ENCODE measurements around the gene SLC2A3.
"Not testable (repeated sequence)": the region's sequence is repeated elsewhere in the genome, so short reads cannot be mapped to it uniquely, and the experiment has no call there.

Gene SLC2A3

GRCh38 chr12:7905071-7905470 lies 30.9 kb downstream of the SLC2A3 start:
- H3K36me3 ChIP-seq (replicated peaks; ENCODE audit: low read depth, low read length), result no peaks in the 10 kb centered on the region
- H3K79me2 ChIP-seq (ENCODE audit: low read length), result no peaks in the 10 kb centered on the region
- H3K9ac ChIP-seq (ENCODE audit: low read length), result no peak overlapping the region
- H3K4me1 ChIP-seq (ENCODE audit: low read length), result no peaks in the 10 kb centered on the region
- TF ChIP-seq EZH2phosphoT487 (IDR thresholded peaks at IDR 0.05; ENCODE audit: low read depth), result no peak
- no peak for TF ChIP-seq CTCF (IDR thresholded peaks at IDR 0.05; ENCODE audit: low read depth, low read length)
- H3K4me3 ChIP-seq (ENCODE audit: low read length), result no peak overlapping the region
- no peak overlapping the region for H2AFZ ChIP-seq (ENCODE audit: low read depth, low read length)
- H3K27me3 ChIP-seq (ENCODE audit: low read depth, low read length), result no peaks in the 10 kb centered on the region
- no peaks in the 10 kb centered on the region for H3K9me3 ChIP-seq (ENCODE audit: insufficient read depth, low read length)
- no peaks in the 10 kb centered on the region for H4K20me1 ChIP-seq (ENCODE audit: insufficient read depth, low read length)
- H3K27ac ChIP-seq (ENCODE audit: low read length), result no peak overlapping the region
- no peak overlapping the region for H3K4me2 ChIP-seq (ENCODE audit: low read length)

- H3K27ac ChIP-seq (ENCODE audit: low read length); H3K9me3 ChIP-seq (ENCODE audit: insufficient read depth, low read length); H3K4me3 ChIP-seq (ENCODE audit: low read length); H2AFZ ChIP-seq (ENCODE audit: low read depth, low read length); H3K4me2 ChIP-seq (ENCODE audit: low read length); H3K36me3 ChIP-seq (replicated peaks; ENCODE audit: low read depth, low read length); H3K4me1 ChIP-seq (ENCODE audit: low read length); H3K79me2 ChIP-seq (ENCODE audit: low read length); H3K27me3 ChIP-seq (ENCODE audit: low read depth, low read length); H3K9ac ChIP-seq (ENCODE audit: low read length); H4K20me1 ChIP-seq (ENCODE audit: insufficient read depth, low read length): not testable (repeated sequence)
Observed at GRCh38 chr12:7902416-7902815, 33.6 kb downstream of the SLC2A3 start.

- H3K27me3 ChIP-seq (ENCODE audit: low read depth, low read length), result no peaks in the 10 kb centered on the region
- H3K9ac ChIP-seq (ENCODE audit: low read length), result no peak overlapping the region
- no peaks in the 10 kb centered on the region for H3K9me3 ChIP-seq (ENCODE audit: insufficient read depth, low read length)
- TF ChIP-seq CTCF (IDR thresholded peaks at IDR 0.05; ENCODE audit: low read depth, low read length) (no peak), EZH2phosphoT487 (IDR thresholded peaks at IDR 0.05; ENCODE audit: low read depth) (no peak)
- H3K79me2 ChIP-seq (ENCODE audit: low read length), result no peaks in the 10 kb centered on the region
- H3K4me2 ChIP-seq (ENCODE audit: low read length), result no peak overlapping the region
- no peak overlapping the region for H3K4me3 ChIP-seq (ENCODE audit: low read length)
- H2AFZ ChIP-seq (ENCODE audit: low read depth, low read length), result no peak overlapping the region
- H3K36me3 ChIP-seq (replicated peaks; ENCODE audit: low read depth, low read length), result no peaks in the 10 kb centered on the region
- no peak overlapping the region for H3K27ac ChIP-seq (ENCODE audit: low read length)
- no peaks in the 10 kb centered on the region for H4K20me1 ChIP-seq (ENCODE audit: insufficient read depth, low read length)
- H3K4me1 ChIP-seq (ENCODE audit: low read length), result no peaks in the 10 kb centered on the region
Observed at GRCh38 chr12:7899755-7900154, 36.2 kb downstream of the SLC2A3 start.

GRCh38 chr12:7896726-7897125 lies 39.3 kb downstream of the SLC2A3 start:
- H4K20me1 ChIP-seq (ENCODE audit: insufficient read depth, low read length); H3K27me3 ChIP-seq (ENCODE audit: low read depth, low read length); H2AFZ ChIP-seq (ENCODE audit: low read depth, low read length); H3K4me2 ChIP-seq (ENCODE audit: low read length); H3K4me1 ChIP-seq (ENCODE audit: low read length); H3K36me3 ChIP-seq (replicated peaks; ENCODE audit: low read depth, low read length); H3K4me3 ChIP-seq (ENCODE audit: low read length); H3K9me3 ChIP-seq (ENCODE audit: insufficient read depth, low read length); H3K9ac ChIP-seq (ENCODE audit: low read length); H3K27ac ChIP-seq (ENCODE audit: low read length); H3K79me2 ChIP-seq (ENCODE audit: low read length): not testable (repeated sequence)

GRCh38 chr12:7892186-7892980 lies 43.6 kb downstream of the SLC2A3 start:
- no peak overlapping the region for H2AFZ ChIP-seq (ENCODE audit: low read depth, low read length)
- no peaks in the 10 kb centered on the region for H3K4me1 ChIP-seq (ENCODE audit: low read length)
- H3K9me3 ChIP-seq (ENCODE audit: insufficient read depth, low read length), result no peaks in the 10 kb centered on the region
- TF ChIP-seq EZH2phosphoT487 (IDR thresholded peaks at IDR 0.05; ENCODE audit: low read depth), result no peak
- no peak for TF ChIP-seq CTCF (IDR thresholded peaks at IDR 0.05; ENCODE audit: low read depth, low read length)
- no peak overlapping the region for H3K27ac ChIP-seq (ENCODE audit: low read length)
- H4K20me1 ChIP-seq (ENCODE audit: insufficient read depth, low read length), result no peaks in the 10 kb centered on the region
- H3K4me2 ChIP-seq (ENCODE audit: low read length), result no peak overlapping the region
- H3K9ac ChIP-seq (ENCODE audit: low read length), result no peak overlapping the region
- H3K79me2 ChIP-seq (ENCODE audit: low read length), result no peaks in the 10 kb centered on the region
- H3K27me3 ChIP-seq (ENCODE audit: low read depth, low read length), result no peaks in the 10 kb centered on the region
- H3K36me3 ChIP-seq (replicated peaks; ENCODE audit: low read depth, low read length), result no peaks in the 10 kb centered on the region
- H3K4me3 ChIP-seq (ENCODE audit: low read length), result no peak overlapping the region
